ENCODE results near the gene APOL3. TPM values are rescaled to one million over a fixed set of nuclear protein-coding genes. Genes with fewer than 3 reads are reported as not detected.
"Not testable (repeated sequence)": the region's sequence is repeated elsewhere in the genome, so short reads cannot be mapped to it uniquely, and the experiment has no call there.

The APOL3 gene
- total RNA-seq, 1 experiment from 2014 or later = 19.3 TPM

DNA sequence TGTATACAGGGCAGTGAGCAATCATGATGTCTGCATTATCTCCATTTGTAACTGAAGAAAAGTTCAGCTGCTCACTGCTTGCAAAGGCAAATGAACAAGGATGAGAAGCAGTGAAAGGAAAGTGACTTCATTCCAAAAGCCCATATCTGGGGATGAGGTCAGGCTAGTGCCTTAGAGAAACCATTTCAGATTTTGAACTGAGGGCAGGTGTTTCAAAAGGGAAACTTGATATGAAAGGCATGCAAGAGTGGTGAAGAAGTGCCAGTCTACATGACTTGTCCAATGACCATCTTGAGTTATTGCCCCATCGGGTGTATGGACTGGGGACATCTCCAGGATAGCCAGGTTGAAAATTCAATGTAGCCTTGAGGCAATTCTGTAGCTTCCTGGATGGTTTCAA, 48.4 kb upstream of the APOL3 start:
- BruUV-seq (replicated peaks) = no TSS peak
- peaks cover 7% of the 10 kb centered on the region for H3K4me1 ChIP-seq (replicated peaks; ENCODE audit: insufficient read depth)
- no peak overlapping the region for H2AFZ ChIP-seq
- no peak overlapping the region for H3K4me2 ChIP-seq
- TF ChIP-seq, protein P1, sequence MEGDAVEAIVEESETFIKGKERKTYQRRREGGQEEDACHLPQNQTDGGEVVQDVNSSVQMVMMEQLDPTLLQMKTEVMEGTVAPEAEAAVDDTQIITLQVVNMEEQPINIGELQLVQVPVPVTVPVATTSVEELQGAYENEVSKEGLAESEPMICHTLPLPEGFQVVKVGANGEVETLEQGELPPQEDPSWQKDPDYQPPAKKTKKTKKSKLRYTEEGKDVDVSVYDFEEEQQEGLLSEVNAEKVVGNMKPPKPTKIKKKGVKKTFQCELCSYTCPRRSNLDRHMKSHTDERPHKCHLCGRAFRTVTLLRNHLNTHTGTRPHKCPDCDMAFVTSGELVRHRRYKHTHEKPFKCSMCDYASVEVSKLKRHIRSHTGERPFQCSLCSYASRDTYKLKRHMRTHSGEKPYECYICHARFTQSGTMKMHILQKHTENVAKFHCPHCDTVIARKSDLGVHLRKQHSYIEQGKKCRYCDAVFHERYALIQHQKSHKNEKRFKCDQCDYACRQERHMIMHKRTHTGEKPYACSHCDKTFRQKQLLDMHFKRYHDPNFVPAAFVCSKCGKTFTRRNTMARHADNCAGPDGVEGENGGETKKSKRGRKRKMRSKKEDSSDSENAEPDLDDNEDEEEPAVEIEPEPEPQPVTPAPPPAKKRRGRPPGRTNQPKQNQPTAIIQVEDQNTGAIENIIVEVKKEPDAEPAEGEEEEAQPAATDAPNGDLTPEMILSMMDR (conservative IDR thresholded peaks at IDR 0.05) = no peak
- TF ChIP-seq EZH2 (IDR thresholded peaks at IDR 0.05; ENCODE audit: low read depth) = no peak
- ChIA-PET CTCF (no interaction called here), POLR2A (ENCODE audit: unreplicated experiment) (no interaction called here)
- no peaks in the 10 kb centered on the region for H3F3A ChIP-seq (ENCODE audit: insufficient read depth, low read depth)
- intact Hi-C loops (cut with micrococcal nuclease; ENCODE audit: unreplicated experiment) = no loop called here
- DNase-seq = no peak
- H3K9me3 ChIP-seq (ENCODE audit: insufficient read depth, low read depth) = peaks cover 18% of the 10 kb centered on the region
- no peak overlapping the region for H3K4me3 ChIP-seq
- no peak overlapping the region for H3K27ac ChIP-seq
- no peaks in the 10 kb centered on the region for H3K36me3 ChIP-seq (ENCODE audit: low read depth)
- H3K79me2 ChIP-seq (ENCODE audit: low read depth) = no peaks in the 10 kb centered on the region
- H4K20me1 ChIP-seq (ENCODE audit: insufficient read depth) = no peaks in the 10 kb centered on the region
- H3K9me2 ChIP-seq (ENCODE audit: insufficient read depth) = no peaks in the 10 kb centered on the region
- peaks cover 5% of the 10 kb centered on the region; the same call in 1 of the 2 replicates for H3K27me3 ChIP-seq (ENCODE audit: insufficient read depth, low read depth)

DNA sequence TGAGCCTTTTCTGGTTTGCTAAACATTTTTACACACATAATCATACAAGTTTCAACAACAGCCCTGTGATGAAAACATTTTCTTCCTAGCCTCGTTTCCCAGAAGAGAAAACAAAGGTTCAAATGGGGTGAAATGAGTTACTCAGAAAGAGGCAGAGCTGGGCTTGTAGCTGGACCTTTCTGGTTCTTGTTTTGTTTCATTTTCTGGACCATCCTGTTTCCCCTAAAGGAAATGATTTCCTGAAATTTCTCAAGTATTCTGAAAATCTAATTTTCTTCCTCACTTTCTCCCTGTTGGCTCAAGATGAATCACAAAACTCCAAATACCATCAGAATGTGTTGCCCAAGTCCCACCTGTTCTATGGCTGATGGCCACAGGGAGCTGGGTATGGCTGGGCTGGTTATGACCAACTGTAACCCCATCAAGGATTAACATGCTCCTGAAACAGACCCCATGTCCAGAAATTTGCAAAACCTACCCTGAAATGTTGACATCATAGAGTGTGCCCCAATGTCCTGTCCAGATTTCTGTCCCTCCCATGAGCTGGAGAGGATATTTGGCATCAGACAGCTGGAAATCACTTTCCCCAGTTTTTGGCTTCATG, 47.7 kb upstream of the APOL3 start:
- H3K4me1 ChIP-seq (replicated peaks; ENCODE audit: insufficient read depth) = peaks cover 13% of the 10 kb centered on the region
- no peak overlapping the region for H3K27ac ChIP-seq
- no peaks in the 10 kb centered on the region for H3K79me2 ChIP-seq (ENCODE audit: low read depth)
- no peak overlapping the region for H3K4me2 ChIP-seq
- no peaks in the 10 kb centered on the region for H3K9me2 ChIP-seq (ENCODE audit: insufficient read depth)
- ChIA-PET CTCF (no interaction called here), POLR2A (ENCODE audit: unreplicated experiment) (no interaction called here)
- H3K27me3 ChIP-seq (ENCODE audit: insufficient read depth, low read depth) = peaks cover 5% of the 10 kb centered on the region; the same call in 1 of the 2 replicates
- no peak overlapping the region for H2AFZ ChIP-seq
- no peak for TF ChIP-seq EZH2 (IDR thresholded peaks at IDR 0.05; ENCODE audit: low read depth)
- TF ChIP-seq, protein P1 (conservative IDR thresholded peaks at IDR 0.05) = no peak
- H3F3A ChIP-seq (ENCODE audit: insufficient read depth, low read depth) = peaks cover 6% of the 10 kb centered on the region; the same call in 1 of the 2 replicates
- BruUV-seq (replicated peaks) = no TSS peak
- H3K36me3 ChIP-seq (ENCODE audit: low read depth) = no peaks in the 10 kb centered on the region
- H3K4me3 ChIP-seq = no peak overlapping the region
- no peaks in the 10 kb centered on the region for H4K20me1 ChIP-seq (ENCODE audit: insufficient read depth)
- intact Hi-C loops (cut with micrococcal nuclease; ENCODE audit: unreplicated experiment) = no loop called here
- DNase-seq = no peak
- H3K9me3 ChIP-seq (ENCODE audit: insufficient read depth, low read depth) = peaks cover 18% of the 10 kb centered on the region

DNA sequence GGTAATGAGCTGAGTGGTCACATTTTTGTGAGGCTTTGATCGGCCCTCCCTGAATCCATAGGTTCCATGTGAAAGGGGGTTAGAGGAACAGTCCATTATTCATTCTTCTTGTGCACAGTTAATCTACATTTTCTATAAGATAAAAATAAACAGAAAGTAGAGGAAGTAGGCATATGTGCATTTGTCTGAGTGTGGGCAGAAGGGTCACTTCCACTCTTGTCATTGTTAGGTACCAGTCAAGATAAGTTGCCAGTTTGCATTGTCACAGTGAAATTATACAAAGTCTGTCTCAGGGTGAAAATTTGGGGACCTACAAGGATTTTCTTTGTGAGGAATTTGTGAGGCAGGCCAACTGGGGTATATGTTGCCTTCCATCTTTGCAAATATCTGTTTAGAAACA, 45.7 kb upstream of the APOL3 start:
- ChIA-PET CTCF (no interaction called here), POLR2A (ENCODE audit: unreplicated experiment) (no interaction called here)
- Histone ChIP-seq H3K27me3 (ENCODE audit: insufficient read depth, low read depth) (peaks cover 5% of the 10 kb centered on the region; the same call in 1 of the 2 replicates), H3K4me2 (no peak overlapping the region), H3K79me2 (ENCODE audit: low read depth) (no peaks in the 10 kb centered on the region), H3K9me2 (ENCODE audit: insufficient read depth) (no peaks in the 10 kb centered on the region), H4K20me1 (ENCODE audit: insufficient read depth) (no peaks in the 10 kb centered on the region), H3K27ac (no peak overlapping the region), H3F3A (ENCODE audit: insufficient read depth, low read depth) (peaks cover 17% of the 10 kb centered on the region; the same call in 1 of the 2 replicates), H3K4me1 (replicated peaks; ENCODE audit: insufficient read depth) (peaks cover 21% of the 10 kb centered on the region), H2AFZ (no peak overlapping the region), H3K36me3 (ENCODE audit: low read depth) (no peaks in the 10 kb centered on the region), H3K4me3 (no peak overlapping the region), H3K9me3 (ENCODE audit: insufficient read depth, low read depth) (peaks cover 18% of the 10 kb centered on the region)
- no peak for DNase-seq
- intact Hi-C loops (cut with micrococcal nuclease; ENCODE audit: unreplicated experiment) = no loop called here
- TF ChIP-seq EZH2 (IDR thresholded peaks at IDR 0.05; ENCODE audit: low read depth) = no peak
- TF ChIP-seq, protein P1 (conservative IDR thresholded peaks at IDR 0.05) = no peak
- no TSS peak for BruUV-seq (replicated peaks)

DNA sequence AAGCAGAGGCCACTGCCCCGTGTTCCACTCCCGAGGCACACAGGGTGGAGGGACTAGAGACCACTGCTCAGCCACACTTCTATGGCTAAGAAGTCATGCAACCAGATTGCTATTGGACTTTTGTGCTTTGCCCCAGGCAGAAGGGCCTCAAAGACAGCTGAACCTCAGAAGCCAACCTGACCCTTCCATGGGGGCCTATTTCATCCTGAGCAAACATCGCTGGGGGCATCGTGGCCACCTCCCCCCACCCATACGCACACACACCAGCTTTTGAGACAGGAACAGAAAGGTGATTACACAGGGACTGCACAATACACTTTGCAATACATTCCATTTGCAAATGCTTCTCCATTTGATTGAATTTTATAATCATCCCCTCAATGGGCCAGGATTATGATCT, 45.0 kb upstream of the APOL3 start:
- H2AFZ ChIP-seq; H4K20me1 ChIP-seq (ENCODE audit: insufficient read depth); H3K79me2 ChIP-seq (ENCODE audit: low read depth); H3K36me3 ChIP-seq (ENCODE audit: low read depth); H3K27me3 ChIP-seq (ENCODE audit: insufficient read depth, low read depth); intact Hi-C loops (cut with micrococcal nuclease; ENCODE audit: unreplicated experiment); CTCF ChIA-PET; H3K4me3 ChIP-seq; POLR2A ChIA-PET (ENCODE audit: unreplicated experiment); H3K27ac ChIP-seq; DNase-seq; H3K4me2 ChIP-seq; BruUV-seq (replicated peaks); H3K9me2 ChIP-seq (ENCODE audit: insufficient read depth): not testable (repeated sequence)
- Histone ChIP-seq H3K9me3 (ENCODE audit: insufficient read depth, low read depth) (peaks cover 17% of the 10 kb centered on the region), H3K4me1 (replicated peaks; ENCODE audit: insufficient read depth) (peaks cover 21% of the 10 kb centered on the region), H3F3A (ENCODE audit: insufficient read depth, low read depth) (peaks cover 17% of the 10 kb centered on the region; the same call in 1 of the 2 replicates)

Measured in PC-9 (cell line).